ENCODE results near the gene CHST12. TPM values are rescaled to one million over a fixed set of nuclear protein-coding genes. Genes with fewer than 3 reads are reported as not detected.

CHST12 gene
- total RNA-seq, 1 experiment from 2014 or later = 17.3 TPM

Other genes starting within 250 kb of the CHST12 start
- gene MAD1L1, start 170.7 kb upstream of the CHST12 start, total RNA-seq (2014; rRNA removed; shearing (Covaris generic)) = 70.3 and 127 TPM in 2 replicates
- gene MRM2, start 161.4 kb upstream of the CHST12 start, total RNA-seq (2014; rRNA removed; shearing (Covaris generic)) = 62.2 TPM in 2 replicates
- 94.5 and 112 TPM in 2 replicates for gene NUDT1, start 161.4 kb upstream of the CHST12 start, total RNA-seq (2014; rRNA removed; shearing (Covaris generic))
- 27.2 and 36.2 TPM in 2 replicates for gene SNX8, start 89.2 kb upstream of the CHST12 start, total RNA-seq (2014; rRNA removed; shearing (Covaris generic))
- gene EIF3B, start 48.8 kb upstream of the CHST12 start, total RNA-seq (2014; rRNA removed; shearing (Covaris generic)) = 228 and 229 TPM in 2 replicates
- not detected in 2 replicates for gene GRIFIN, start 72.8 kb downstream of the CHST12 start, total RNA-seq (2014; rRNA removed; shearing (Covaris generic))
- gene LFNG, start 116.2 kb downstream of the CHST12 start, total RNA-seq (2014; rRNA removed; shearing (Covaris generic)) = 21.2 and 32.5 TPM in 2 replicates
- gene BRAT1, start 151.9 kb downstream of the CHST12 start, total RNA-seq (2014; rRNA removed; shearing (Covaris generic)) = 69.2 and 87.9 TPM in 2 replicates
- 26.1 and 35.5 TPM in 2 replicates for gene IQCE, start 155.4 kb downstream of the CHST12 start, total RNA-seq (2014; rRNA removed; shearing (Covaris generic))
- 34.3 and 42.4 TPM in 2 replicates for gene TTYH3, start 228.4 kb downstream of the CHST12 start, total RNA-seq (2014; rRNA removed; shearing (Covaris generic))